HEK293T (cell line): ENCODE results near the gene PPP1R14B.

Experiments used
- ARNT ChIP-seq: fragments of 450-650 bp; IDR thresholded peaks from 2 replicates; pipeline ENCODE4 v1.6.1; 2017; ENCODE audit warnings: mild to moderate bottlenecking
- CTBP1 ChIP-seq: fragments of 450-650 bp; IDR thresholded peaks from 2 replicates; pipeline ENCODE4 v1.6.1; 2016; ENCODE audit warnings: borderline replicate concordance
- ELF4 ChIP-seq: fragments of 450-650 bp; IDR thresholded peaks from 2 replicates; pipeline ENCODE4 v1.6.1; 2017; ENCODE audit warnings: antibody characterized with exemption
- FOXA1 ChIP-seq: fragments of 450-650 bp; IDR thresholded peaks from 2 replicates; pipeline ENCODE4 v1.6.1; 2016; ENCODE audit warnings: mild to moderate bottlenecking
- FOXM1 ChIP-seq: fragments of 450-650 bp; IDR thresholded peaks from 2 replicates; pipeline ENCODE4 v1.6.1; 2017; ENCODE audit warnings: mild to moderate bottlenecking, borderline replicate concordance
- HDGF ChIP-seq: fragments of 450-650 bp; IDR thresholded peaks from 2 replicates; pipeline ENCODE4 v1.6.1; 2017; ENCODE audit warnings: antibody characterized with exemption, borderline replicate concordance
- SP1 ChIP-seq: fragments of 450-650 bp; IDR thresholded peaks from 2 replicates; pipeline ENCODE4 v1.6.1; 2017
- SUZ12 ChIP-seq: fragments of 450-650 bp; IDR thresholded peaks from 2 replicates; pipeline ENCODE4 v1.6.1; 2016; ENCODE audit warnings: mild to moderate bottlenecking
- TARDBP ChIP-seq: fragments of 450-650 bp; IDR thresholded peaks from 2 replicates; pipeline ENCODE4 v1.6.1; 2016

- TF ChIP-seq ARNT (no peak), SP1 (no peak), HDGF (no peak), FOXM1 (no peak), TARDBP (no peak), CTBP1 (no peak), SUZ12 (no peak), FOXA1 (no peak), ELF4 (no peak)
Observed at GRCh38 chr11:64268893-64269539, 22.3 kb upstream of the PPP1R14B start.
